ENCODE measurements around the gene NLGN4X. TPM values are rescaled to one million over a fixed set of nuclear protein-coding genes. Genes with fewer than 3 reads are reported as not detected.

NLGN4X gene
- total RNA-seq, 1 donor from 2014 or later = 45.0 TPM

DNA sequence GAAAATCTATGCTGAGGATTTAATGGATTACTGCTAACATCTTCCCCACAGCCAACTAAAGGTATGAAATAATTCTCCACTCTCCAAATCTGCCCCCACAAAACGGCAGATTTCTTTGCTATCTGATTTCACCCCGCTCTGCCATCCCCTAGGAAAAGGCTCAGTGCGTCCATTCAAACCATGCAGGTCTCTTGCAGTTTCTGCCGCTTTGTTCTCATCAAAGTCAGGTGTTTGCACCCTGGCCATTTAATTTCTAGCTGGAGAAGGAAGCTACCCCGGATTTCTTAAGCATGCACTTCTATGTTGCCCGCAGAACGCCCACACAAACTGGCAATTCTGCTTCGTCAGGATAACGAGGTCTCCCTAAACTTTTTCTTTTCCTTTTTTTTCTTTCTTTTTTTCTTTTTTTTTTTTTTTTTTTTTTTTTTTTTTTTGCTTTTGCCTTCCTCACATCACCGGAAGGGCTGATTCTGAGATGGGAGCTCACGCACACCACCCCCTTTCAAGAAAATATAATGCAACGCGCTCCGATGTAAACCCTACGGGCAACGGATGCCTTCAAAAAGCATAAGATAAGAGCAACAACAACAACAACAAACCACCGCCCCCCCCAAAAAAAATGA is 3.3 kb downstream of the NLGN4X start:
- TF ChIP-seq, protein P1, sequence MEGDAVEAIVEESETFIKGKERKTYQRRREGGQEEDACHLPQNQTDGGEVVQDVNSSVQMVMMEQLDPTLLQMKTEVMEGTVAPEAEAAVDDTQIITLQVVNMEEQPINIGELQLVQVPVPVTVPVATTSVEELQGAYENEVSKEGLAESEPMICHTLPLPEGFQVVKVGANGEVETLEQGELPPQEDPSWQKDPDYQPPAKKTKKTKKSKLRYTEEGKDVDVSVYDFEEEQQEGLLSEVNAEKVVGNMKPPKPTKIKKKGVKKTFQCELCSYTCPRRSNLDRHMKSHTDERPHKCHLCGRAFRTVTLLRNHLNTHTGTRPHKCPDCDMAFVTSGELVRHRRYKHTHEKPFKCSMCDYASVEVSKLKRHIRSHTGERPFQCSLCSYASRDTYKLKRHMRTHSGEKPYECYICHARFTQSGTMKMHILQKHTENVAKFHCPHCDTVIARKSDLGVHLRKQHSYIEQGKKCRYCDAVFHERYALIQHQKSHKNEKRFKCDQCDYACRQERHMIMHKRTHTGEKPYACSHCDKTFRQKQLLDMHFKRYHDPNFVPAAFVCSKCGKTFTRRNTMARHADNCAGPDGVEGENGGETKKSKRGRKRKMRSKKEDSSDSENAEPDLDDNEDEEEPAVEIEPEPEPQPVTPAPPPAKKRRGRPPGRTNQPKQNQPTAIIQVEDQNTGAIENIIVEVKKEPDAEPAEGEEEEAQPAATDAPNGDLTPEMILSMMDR (IDR thresholded peaks at IDR 0.05; ENCODE audit: unreplicated experiment) = no peak
- peak overlapping the region; percentile 82 for H3K4me3 Mint-ChIP-seq (ENCODE audit: low read depth)
- H3K27me3 Mint-ChIP-seq = peaks cover 27% of the 10 kb centered on the region

DNA sequence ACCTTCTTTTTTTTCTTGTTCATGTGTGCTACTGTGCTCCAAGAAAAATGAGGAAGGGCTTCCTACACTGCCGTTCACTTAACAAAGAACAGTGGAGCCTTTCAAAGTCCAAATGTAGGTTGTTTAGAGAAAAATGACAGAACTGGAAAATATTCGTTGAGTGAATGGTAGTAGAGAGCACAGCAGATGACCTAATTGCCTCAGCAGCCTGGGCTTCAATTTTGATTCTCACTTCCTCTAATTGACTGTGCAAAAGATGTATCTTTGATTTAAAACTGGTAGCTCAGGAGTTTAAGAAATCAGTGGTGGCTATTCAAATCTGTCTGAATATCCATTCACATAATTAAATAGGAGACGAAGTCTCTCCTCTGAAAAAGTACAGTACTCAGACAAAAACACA is 5.2 kb downstream of the NLGN4X start:
- H3K36me3 Mint-ChIP-seq (ENCODE audit: insufficient read depth) = no peaks in the 10 kb centered on the region
- peaks cover 21% of the 10 kb centered on the region for H3K4me1 Mint-ChIP-seq (ENCODE audit: low read depth)
- peaks cover 12% of the 10 kb centered on the region for H3K27me3 Mint-ChIP-seq
- TF ChIP-seq, protein P1 (IDR thresholded peaks at IDR 0.05; ENCODE audit: unreplicated experiment) = no peak
- H3K4me3 Mint-ChIP-seq (ENCODE audit: low read depth) = peak overlapping the region; percentile 26
- no peak overlapping the region for H3K27ac Mint-ChIP-seq
- DNase-seq (ENCODE audit: low spot score, unreplicated experiment) = no peak
- H3K9me3 Mint-ChIP-seq (ENCODE audit: low read depth) = no peaks in the 10 kb centered on the region

More for the DNA sequence above, 3.3 kb downstream of the NLGN4X start:
- Mint-ChIP-seq H3K4me1 (ENCODE audit: low read depth) (peaks cover 23% of the 10 kb centered on the region), H3K36me3 (ENCODE audit: insufficient read depth) (no peaks in the 10 kb centered on the region), H3K9me3 (ENCODE audit: low read depth) (no peaks in the 10 kb centered on the region), H3K27ac (peak overlapping the region; percentile 93)
- DNase-seq (ENCODE audit: low spot score, unreplicated experiment) = no peak

DNA sequence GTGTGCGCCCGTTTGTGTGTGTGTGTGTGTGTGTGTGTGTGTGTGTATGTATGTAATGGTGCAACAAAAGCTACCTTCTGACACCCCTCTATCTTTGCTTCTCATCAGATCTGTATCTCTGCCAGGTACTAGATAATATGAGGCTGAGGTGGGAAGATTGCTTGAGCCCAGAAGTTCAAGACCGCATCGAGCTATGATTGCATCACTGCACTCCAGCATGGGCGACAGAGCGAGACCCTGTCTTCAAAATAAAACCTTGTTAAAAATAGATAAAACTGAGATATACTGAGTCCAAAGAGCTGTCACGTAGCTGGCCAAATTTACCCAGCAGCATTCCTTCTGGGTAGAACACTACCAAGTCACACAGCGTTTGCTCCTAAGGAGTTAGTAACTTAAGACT is 18.4 kb downstream of the NLGN4X start:
- Mint-ChIP-seq H3K9me3 (ENCODE audit: low read depth) (peaks cover under 1% of the 10 kb centered on the region), H3K36me3 (ENCODE audit: insufficient read depth) (peaks cover 10% of the 10 kb centered on the region), H3K4me1 (ENCODE audit: low read depth) (no peaks in the 10 kb centered on the region), H3K27ac (no peak overlapping the region), H3K27me3 (no peaks in the 10 kb centered on the region), H3K4me3 (ENCODE audit: low read depth) (no peak overlapping the region)
- TF ChIP-seq, protein P1 (IDR thresholded peaks at IDR 0.05; ENCODE audit: unreplicated experiment) = no peak
- no peak for DNase-seq (ENCODE audit: low spot score, unreplicated experiment)

DNA sequence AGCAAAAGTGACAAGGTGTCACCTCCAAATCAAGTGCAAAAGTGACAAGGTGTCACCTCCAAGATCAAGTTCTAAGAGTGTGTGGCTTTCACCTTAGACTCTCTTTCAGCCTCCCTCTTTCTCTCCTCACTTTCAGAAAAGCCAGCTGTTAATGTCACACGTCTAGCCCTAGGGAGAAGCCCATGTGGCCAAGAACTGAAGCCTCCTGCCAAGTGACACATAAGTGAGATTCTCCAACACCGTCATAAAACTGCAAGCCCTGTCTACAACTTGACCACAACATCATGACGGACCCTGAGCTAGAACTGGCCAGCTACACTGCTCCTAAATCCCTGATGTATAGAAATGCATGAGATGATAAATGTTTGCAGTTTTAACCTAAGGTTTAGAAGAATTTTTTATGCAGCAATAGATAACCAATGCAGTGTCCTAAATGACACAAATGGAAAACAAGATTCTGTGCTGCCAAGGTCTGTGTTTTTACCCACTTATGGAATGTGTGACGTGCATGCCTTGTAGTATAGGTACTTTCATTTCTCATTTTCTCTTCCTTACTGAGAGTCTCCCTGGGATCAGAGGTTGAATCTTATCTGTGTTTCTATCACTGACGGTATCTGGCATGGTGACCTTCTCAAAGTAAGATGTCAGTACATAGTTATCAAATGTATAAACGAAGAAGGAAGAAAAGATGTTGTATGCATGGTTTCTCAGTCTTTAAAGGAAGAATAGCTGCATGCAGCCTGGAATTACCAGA is 25.0 kb downstream of the NLGN4X start:
- peaks cover 6% of the 10 kb centered on the region for H3K36me3 Mint-ChIP-seq (ENCODE audit: insufficient read depth)
- H3K4me1 Mint-ChIP-seq (ENCODE audit: low read depth) = no peaks in the 10 kb centered on the region
- DNase-seq (ENCODE audit: low spot score, unreplicated experiment) = no peak
- H3K4me3 Mint-ChIP-seq (ENCODE audit: low read depth) = no peak overlapping the region
- TF ChIP-seq, protein P1 (IDR thresholded peaks at IDR 0.05; ENCODE audit: unreplicated experiment) = no peak
- H3K9me3 Mint-ChIP-seq (ENCODE audit: low read depth) = peaks cover 5% of the 10 kb centered on the region
- no peaks in the 10 kb centered on the region for H3K27me3 Mint-ChIP-seq
- no peak overlapping the region for H3K27ac Mint-ChIP-seq

DNA sequence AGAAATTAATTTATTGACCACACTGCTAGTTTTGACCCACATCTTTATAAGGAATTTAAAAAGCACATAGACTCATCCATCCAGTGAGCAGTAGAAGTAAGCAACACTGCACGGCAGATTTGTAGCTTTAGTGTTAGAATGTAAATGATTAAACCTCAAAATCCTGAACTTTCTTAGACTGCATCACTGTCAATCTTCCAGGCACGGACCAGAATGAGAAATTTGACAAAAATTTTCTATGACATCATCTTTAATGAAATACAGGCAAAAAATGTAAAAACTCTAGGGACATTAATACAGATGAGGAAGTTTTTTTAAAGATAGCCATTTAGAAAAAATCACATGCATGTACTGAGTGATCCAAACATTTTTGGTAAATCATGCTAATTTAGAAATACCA is 29.2 kb downstream of the NLGN4X start:
- no peak for DNase-seq (ENCODE audit: low spot score, unreplicated experiment)
- peaks cover 5% of the 10 kb centered on the region for H3K9me3 Mint-ChIP-seq (ENCODE audit: low read depth)
- no peak overlapping the region for H3K4me3 Mint-ChIP-seq (ENCODE audit: low read depth)
- peaks cover 4% of the 10 kb centered on the region for H3K36me3 Mint-ChIP-seq (ENCODE audit: insufficient read depth)
- no peak overlapping the region for H3K27ac Mint-ChIP-seq
- H3K4me1 Mint-ChIP-seq (ENCODE audit: low read depth) = no peaks in the 10 kb centered on the region
- H3K27me3 Mint-ChIP-seq = no peaks in the 10 kb centered on the region
- TF ChIP-seq, protein P1 (IDR thresholded peaks at IDR 0.05; ENCODE audit: unreplicated experiment) = no peak

Measured in progenitor cell of endocrine pancreas (in vitro differentiated cells).